HEK293T (cell line): Measurements from ENCODE around the gene AGAP2.

Experiments
- ELF4 ChIP-seq: fragments of 450-650 bp; IDR thresholded peaks from 2 replicates; pipeline ENCODE4 v1.6.1; 2017; ENCODE audit warnings: antibody characterized with exemption
- SP1 ChIP-seq: fragments of 450-650 bp; IDR thresholded peaks from 2 replicates; pipeline ENCODE4 v1.6.1; 2017
- TARDBP ChIP-seq: fragments of 450-650 bp; IDR thresholded peaks from 2 replicates; pipeline ENCODE4 v1.6.1; 2016

DNA sequence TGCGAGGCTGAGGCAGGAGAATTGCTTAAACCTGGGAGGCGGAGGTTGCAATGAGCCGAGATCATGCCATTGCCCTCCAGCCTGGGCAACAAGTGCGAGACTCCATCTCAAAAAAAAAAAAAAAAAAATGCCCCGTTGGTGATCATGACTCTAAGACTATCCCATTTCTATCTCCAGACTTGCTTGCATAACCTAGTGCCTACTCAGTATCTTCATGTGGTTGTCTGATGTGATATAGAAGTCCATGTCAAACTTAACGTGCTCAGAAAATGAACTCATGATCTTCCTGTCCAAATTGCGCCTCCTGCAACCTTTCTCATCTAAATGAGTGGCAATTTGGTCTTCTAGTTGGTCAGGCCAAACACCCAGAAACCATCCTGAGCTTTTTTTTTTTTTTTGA is 39.4 kb upstream of the AGAP2 start:
- TF ChIP-seq SP1 (no peak), TARDBP (no peak), ELF4 (no peak)
